Dermis microvascular lymphatic vessel endothelial cell (primary cell): Measurements from ENCODE around the gene XYLT1. TPM values are rescaled to one million over a fixed set of nuclear protein-coding genes. Genes with fewer than 3 reads are reported as not detected.

Experiments
- DNase-seq, 2 donors: peaks; one replicate each; pipeline versions ENCODE4 v3.0.0 to v3.0.0-alpha.2; 2010; ENCODE audit warnings: low read depth in 2 of 2
- total RNA-seq: library from RNA; depleted of rRNA; stranded (reverse); fragments of >200 nt; gene quantifications from 2 replicates; pipeline ENCODE4 v1.2.1, GENCODE V29; 2014

The XYLT1 gene
- total RNA-seq, 1 donor from 2014 or later = 0.51 TPM

GRCh38 chr16:17070882-17071592 lies 399.7 kb downstream of the XYLT1 start:
- no peak for DNase-seq

GRCh38 chr16:17069681-17070080 lies 401.1 kb downstream of the XYLT1 start:
- no peak for DNase-seq

- DNase-seq = no peak
Observed at GRCh38 chr16:17068524-17068923, 402.2 kb downstream of the XYLT1 start.

GRCh38 chr16:17067882-17068281 lies 402.9 kb downstream of the XYLT1 start:
- DNase-seq = no peak

- DNase-seq = no peak
Observed at GRCh38 chr16:17063201-17064139, 407.3 kb downstream of the XYLT1 start.

GRCh38 chr16:17062676-17063075 lies 408.1 kb downstream of the XYLT1 start:
- no peak for DNase-seq

GRCh38 chr16:17061326-17061725 lies 409.4 kb downstream of the XYLT1 start:
- DNase-seq = no peak

- no peak for DNase-seq
Observed at GRCh38 chr16:17058471-17058870, 412.3 kb downstream of the XYLT1 start.

- no peak for DNase-seq
Observed at GRCh38 chr16:17056666-17057065, 414.1 kb downstream of the XYLT1 start.

GRCh38 chr16:17053536-17054160 lies 417.1 kb downstream of the XYLT1 start:
- DNase-seq = no peak
